Caco-2 (cell line): Measurements from ENCODE around the gene MADD. TPM values are rescaled to one million over a fixed set of nuclear protein-coding genes. Genes with fewer than 3 reads are reported as not detected.

Experiments used
- BruUV-seq: library from RNA; stranded (reverse); fragments of 400-500 nt; replicated peaks from 2 replicates; lab custom pipeline; 2021; lab: Mats Ljungman, UMichigan
- CTCF ChIA-PET: fragments of 300-600 bp; sonication (Branson Sonifier 250); formaldehyde crosslinking; loops from one replicate; lab custom pipeline; 2022; ENCODE audit warnings: antibody characterized with exemption; lab: Charles Lee
- POLR2A ChIA-PET: fragments of 300-600 bp; sonication (Branson Sonifier 250); formaldehyde crosslinking; loops from one replicate; lab custom pipeline; 2022; ENCODE audit warnings: antibody characterized with exemption; lab: Charles Lee
- DNase-seq, 2 experiments: peaks; one replicate each; pipeline versions ENCODE4 v3.0.0 to v3.0.0-alpha.2; 2020 to 2022
- H3K27me3 ChIP-seq: replicated peaks from 2 replicates; pipeline ENCODE4 v1.6.0; 2011; ENCODE audit warnings: low read length; ENCODE audit not compliant: control insufficient read depth, insufficient read depth
- H3K36me3 ChIP-seq: 2 replicates; pipeline ENCODE4 v1.5.1; 2011; ENCODE audit warnings: low read length; ENCODE audit not compliant: control insufficient read depth, insufficient read depth
- H3K4me1 ChIP-seq: fragments of 250-450 bp; sonication (Bioruptor Pico); 2 replicates; pipeline ENCODE4 v1.5.1; 2020; ENCODE audit warnings: mild to moderate bottlenecking
- H3K4me3 ChIP-seq: 2 replicates; pipeline ENCODE4 v1.5.1; 2011; ENCODE audit warnings: low read depth, mild to moderate bottlenecking, control low read depth, low read length
- H3K9me3 ChIP-seq: fragments of 250-450 bp; sonication (Bioruptor Pico); 2 replicates; pipeline ENCODE4 v1.5.1; 2020; ENCODE audit warnings: mild to moderate bottlenecking, moderate library complexity
- H3K27ac Mint-ChIP-seq: one replicate; pipeline ENCODE4 v1.8.0; 2022; ENCODE audit warnings: mixed read lengths; ENCODE audit not compliant: unreplicated experiment
- H3K27me3 Mint-ChIP-seq: one replicate; pipeline ENCODE4 v1.8.0; 2022; ENCODE audit warnings: mixed read lengths; ENCODE audit not compliant: insufficient read depth, unreplicated experiment
- H3K36me3 Mint-ChIP-seq: one replicate; pipeline ENCODE4 v1.8.0; 2022; ENCODE audit warnings: mild to moderate bottlenecking, mixed read lengths; ENCODE audit not compliant: insufficient read depth, unreplicated experiment
- H3K4me1 Mint-ChIP-seq: one replicate; pipeline ENCODE4 v1.8.0; 2022; ENCODE audit warnings: low read depth, mixed read lengths; ENCODE audit not compliant: unreplicated experiment
- H3K4me3 Mint-ChIP-seq: one replicate; pipeline ENCODE4 v1.8.0; 2022; ENCODE audit warnings: mild to moderate bottlenecking, moderate library complexity, mixed read lengths; ENCODE audit not compliant: unreplicated experiment
- H3K9me3 Mint-ChIP-seq: one replicate; pipeline ENCODE4 v1.8.0; 2022; ENCODE audit warnings: mixed read lengths; ENCODE audit not compliant: unreplicated experiment
- intact Hi-C: fragments of 100-400 bp; cut with micrococcal nuclease; formaldehyde crosslinking; loops from one replicate; pipeline ENCODE4 v1.10.0; 2022; ENCODE audit not compliant: unreplicated experiment
- total RNA-seq: library from RNA; stranded (reverse); gene quantifications from 2 replicates; pipeline ENCODE4 v1.2.3, GENCODE V29; 2022
- TF ChIP-seq, protein P1 (sequence below), 2 experiments: fragments of 200-600 bp in 1 of 2; IDR thresholded peaks; 1 replicate in 1 of 2; 2 replicates in 1 of 2; pipeline versions ENCODE4 v1.5.1 to v1.8.0; 2011 to 2022; ENCODE audit warnings: antibody characterized with exemption in 1 of 2, control low read depth in 1 of 2, inconsistent platforms in 1 of 2, low read depth in 1 of 2, low read length in 1 of 2, mild to moderate bottlenecking in 1 of 2, moderate library complexity in 1 of 2; ENCODE audit not compliant: insufficient read depth in 1 of 2, severe bottlenecking in 1 of 2, unreplicated experiment in 1 of 2

MADD gene
- total RNA-seq, 1 experiment from 2014 or later: 63.8 TPM

DNA sequence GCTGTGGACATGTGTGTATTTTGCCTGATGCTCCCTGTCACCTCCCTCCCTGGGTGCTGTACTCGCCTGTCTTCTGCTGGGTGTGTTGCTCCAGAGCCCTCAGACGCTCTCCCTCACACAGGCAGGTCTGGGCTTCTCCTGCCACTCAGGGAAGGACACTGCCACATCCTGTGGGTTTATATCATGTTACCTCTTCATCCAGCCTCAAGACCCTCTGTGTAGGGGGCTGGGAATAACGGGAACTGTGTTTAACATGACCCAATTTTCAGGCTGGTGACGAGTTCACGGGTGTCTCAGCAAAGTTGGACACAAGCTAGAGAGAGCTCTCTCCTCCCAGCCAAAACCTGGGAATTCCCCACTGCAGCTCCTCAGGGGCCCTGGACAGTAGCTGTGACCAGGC, 58.0 kb downstream of the MADD start:
- no peaks in the 10 kb centered on the region for H3K4me1 Mint-ChIP-seq
- CTCF ChIA-PET: no interaction called here
- no peak overlapping the region for H3K27ac Mint-ChIP-seq

GRCh38 chr11:47328449-47329390, 58.8 kb downstream of the MADD start:
- TF ChIP-seq, protein P1, sequence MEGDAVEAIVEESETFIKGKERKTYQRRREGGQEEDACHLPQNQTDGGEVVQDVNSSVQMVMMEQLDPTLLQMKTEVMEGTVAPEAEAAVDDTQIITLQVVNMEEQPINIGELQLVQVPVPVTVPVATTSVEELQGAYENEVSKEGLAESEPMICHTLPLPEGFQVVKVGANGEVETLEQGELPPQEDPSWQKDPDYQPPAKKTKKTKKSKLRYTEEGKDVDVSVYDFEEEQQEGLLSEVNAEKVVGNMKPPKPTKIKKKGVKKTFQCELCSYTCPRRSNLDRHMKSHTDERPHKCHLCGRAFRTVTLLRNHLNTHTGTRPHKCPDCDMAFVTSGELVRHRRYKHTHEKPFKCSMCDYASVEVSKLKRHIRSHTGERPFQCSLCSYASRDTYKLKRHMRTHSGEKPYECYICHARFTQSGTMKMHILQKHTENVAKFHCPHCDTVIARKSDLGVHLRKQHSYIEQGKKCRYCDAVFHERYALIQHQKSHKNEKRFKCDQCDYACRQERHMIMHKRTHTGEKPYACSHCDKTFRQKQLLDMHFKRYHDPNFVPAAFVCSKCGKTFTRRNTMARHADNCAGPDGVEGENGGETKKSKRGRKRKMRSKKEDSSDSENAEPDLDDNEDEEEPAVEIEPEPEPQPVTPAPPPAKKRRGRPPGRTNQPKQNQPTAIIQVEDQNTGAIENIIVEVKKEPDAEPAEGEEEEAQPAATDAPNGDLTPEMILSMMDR (IDR thresholded peaks at IDR 0.05; ENCODE audit: insufficient read depth in 1 of 2, low read depth in 1 of 2, low read length in 1 of 2, severe bottlenecking in 1 of 2, unreplicated experiment in 1 of 2): no peak
- peak in 1 of 2 experiments; percentile 23 for DNase-seq
- no peaks in the 10 kb centered on the region for H3K4me1 Mint-ChIP-seq
- peaks cover 30% of the 10 kb centered on the region for H3K36me3 Mint-ChIP-seq
- Histone ChIP-seq H3K4me1 (no peaks in the 10 kb centered on the region), H3K27me3 (no peaks in the 10 kb centered on the region), H3K4me3 (no peak overlapping the region), H3K9me3 (no peaks in the 10 kb centered on the region), H3K36me3 (peaks cover 6% of the 10 kb centered on the region)
- no peaks in the 10 kb centered on the region for H3K27me3 Mint-ChIP-seq
- H3K9me3 Mint-ChIP-seq: no peaks in the 10 kb centered on the region
- CTCF ChIA-PET: interaction anchor here (0.5 kb wide), 1 partner anchor 120 kb away, joined by 3 read pairs; the partner anchor contains the start of gene RAPSN
- intact Hi-C loops: no loop called here
- no TSS peak for BruUV-seq
- H3K4me3 Mint-ChIP-seq: no peak overlapping the region
- H3K27ac Mint-ChIP-seq: no peak overlapping the region
- POLR2A ChIA-PET: no interaction called here

More for the DNA sequence above, 58.0 kb downstream of the MADD start:
- no TSS peak for BruUV-seq
- Mint-ChIP-seq H3K9me3 (no peaks in the 10 kb centered on the region), H3K27me3 (no peaks in the 10 kb centered on the region), H3K36me3 (peaks cover 30% of the 10 kb centered on the region), H3K4me3 (no peak overlapping the region)
- Histone ChIP-seq H3K27me3 (no peaks in the 10 kb centered on the region), H3K36me3 (peaks cover 6% of the 10 kb centered on the region), H3K4me1 (no peaks in the 10 kb centered on the region), H3K4me3 (no peak overlapping the region), H3K9me3 (no peaks in the 10 kb centered on the region)
- DNase-seq: no peak
- intact Hi-C loops: no loop called here
- TF ChIP-seq, protein P1 (IDR thresholded peaks at IDR 0.05; ENCODE audit: insufficient read depth in 1 of 2, low read depth in 1 of 2, low read length in 1 of 2, severe bottlenecking in 1 of 2, unreplicated experiment in 1 of 2): no peak
- POLR2A ChIA-PET: no interaction called here

GRCh38 chr11:47329431-47329986, 59.6 kb downstream of the MADD start:
- H3K27ac Mint-ChIP-seq: peak overlapping the region; percentile 67
- H3K4me1 Mint-ChIP-seq: no peaks in the 10 kb centered on the region
- H3K9me3 Mint-ChIP-seq: no peaks in the 10 kb centered on the region
- Histone ChIP-seq H3K4me3 (no peak overlapping the region), H3K36me3 (peaks cover 6% of the 10 kb centered on the region), H3K9me3 (no peaks in the 10 kb centered on the region), H3K4me1 (no peaks in the 10 kb centered on the region), H3K27me3 (no peaks in the 10 kb centered on the region)
- H3K36me3 Mint-ChIP-seq: peaks cover 30% of the 10 kb centered on the region
- POLR2A ChIA-PET: interaction anchor here (0.5 kb wide), 1 partner anchor 19 kb away, joined by 5 read pairs; no protein-coding TSS in a partner anchor
- TF ChIP-seq, protein P1 (IDR thresholded peaks at IDR 0.05; ENCODE audit: insufficient read depth in 1 of 2, low read depth in 1 of 2, low read length in 1 of 2, severe bottlenecking in 1 of 2, unreplicated experiment in 1 of 2): no peak
- CTCF ChIA-PET: interaction anchor here (0.5 kb wide), 1 partner anchor 120 kb away, joined by 3 read pairs; the partner anchor contains the start of gene RAPSN
- H3K27me3 Mint-ChIP-seq: no peaks in the 10 kb centered on the region
- DNase-seq: peak in 1 of 2 experiments; percentile 28
- no peak overlapping the region for H3K4me3 Mint-ChIP-seq
- TSS peak; percentile 51 for BruUV-seq
- intact Hi-C loops: no loop called here
